ENCODE results near the gene RAB44. TPM values are rescaled to one million over a fixed set of nuclear protein-coding genes. Genes with fewer than 3 reads are reported as not detected.

Gene RAB44
- total RNA-seq, 1 experiment from 2014 or later: not detected

- DNase-seq (ENCODE audit: low read depth): no peak
These were observed 28.6 kb upstream of the RAB44 start for GRCh38 chr6:36669002-36669401.

GRCh38 chr6:36670271-36670670, 27.4 kb upstream of the RAB44 start:
- no peak for DNase-seq (ENCODE audit: low read depth)

- peak; percentile 78 for DNase-seq (ENCODE audit: low read depth)
These were observed 25.8 kb upstream of the RAB44 start for GRCh38 chr6:36671687-36672375.

GRCh38 chr6:36673882-36674281, 23.7 kb upstream of the RAB44 start:
- no peak for DNase-seq (ENCODE audit: low read depth)

- DNase-seq (ENCODE audit: low read depth): no peak
These were observed 22.7 kb upstream of the RAB44 start for GRCh38 chr6:36674942-36675341.

GRCh38 chr6:36676141-36677058, 21.2 kb upstream of the RAB44 start:
- DNase-seq (ENCODE audit: low read depth): no peak

GRCh38 chr6:36677059-36677749, 20.4 kb upstream of the RAB44 start:
- no peak for DNase-seq (ENCODE audit: low read depth)

GRCh38 chr6:36677753-36678487, 19.7 kb upstream of the RAB44 start:
- peak; percentile 21 for DNase-seq (ENCODE audit: low read depth)

GRCh38 chr6:36678488-36679042, 19.1 kb upstream of the RAB44 start, which contains the start of gene CDKN1A:
Gene CDKN1A, plus strand, starts transcription at chr6:36678714. Its CDS starts 5,388 bp downstream, at chr6:36684102.
- peak; percentile 96 for DNase-seq (ENCODE audit: low read depth)

- peak; percentile 82 for DNase-seq (ENCODE audit: low read depth)
These were observed 18.4 kb upstream of the RAB44 start for GRCh38 chr6:36679043-36679833.

GRCh38 chr6:36682328-36683144, 15.1 kb upstream of the RAB44 start:
- DNase-seq (ENCODE audit: low read depth): peak; percentile 72

GRCh38 chr6:36683145-36683655, 14.4 kb upstream of the RAB44 start:
- DNase-seq (ENCODE audit: low read depth): no peak

- DNase-seq (ENCODE audit: low read depth): no peak
These were observed 13.8 kb upstream of the RAB44 start for GRCh38 chr6:36683656-36684446.

GRCh38 chr6:36684447-36684812, 13.2 kb upstream of the RAB44 start:
- DNase-seq (ENCODE audit: low read depth): no peak

- DNase-seq (ENCODE audit: low read depth): no peak
These were observed 12.3 kb upstream of the RAB44 start for GRCh38 chr6:36685166-36685924.

- DNase-seq (ENCODE audit: low read depth): no peak
These were observed 11.5 kb upstream of the RAB44 start for GRCh38 chr6:36685926-36686667.
